T-helper 1 cell treated with Interleukin-12 subunit alpha and Interleukin-12 subunit beta and Interleukin-4 antibody, amounts not matched to agents 30 μg/mL and 1 μg/mL, for 36 hours (primary cell): ENCODE results near the gene CLCN3.
A peak's percentile ranks its signal among the peaks of the same experiment; 100 is the strongest.
"Not testable (repeated sequence)": the region's sequence is repeated elsewhere in the genome, so short reads cannot be mapped to it uniquely, and the experiment has no call there.

ENCODE experiments used
- H3K27ac Mint-ChIP-seq: one replicate; pipeline ENCODE4 v1.8.0; 2021; ENCODE audit warnings: mild to moderate bottlenecking, mixed read lengths
- H3K27me3 Mint-ChIP-seq: one replicate; pipeline ENCODE4 v1.8.0; 2021; ENCODE audit warnings: low read depth, mixed read lengths
- H3K36me3 Mint-ChIP-seq: one replicate; pipeline ENCODE4 v1.8.0; 2021; ENCODE audit warnings: low read depth, mixed read lengths
- H3K4me1 Mint-ChIP-seq: one replicate; pipeline ENCODE4 v1.8.0; 2021; ENCODE audit warnings: low read depth, mixed read lengths
- H3K4me3 Mint-ChIP-seq: one replicate; pipeline ENCODE4 v1.8.0; 2021; ENCODE audit warnings: mild to moderate bottlenecking, moderate library complexity, mixed read lengths
- H3K9me3 Mint-ChIP-seq: one replicate; pipeline ENCODE4 v1.8.0; 2021; ENCODE audit warnings: mixed read lengths

Gene CLCN3

DNA sequence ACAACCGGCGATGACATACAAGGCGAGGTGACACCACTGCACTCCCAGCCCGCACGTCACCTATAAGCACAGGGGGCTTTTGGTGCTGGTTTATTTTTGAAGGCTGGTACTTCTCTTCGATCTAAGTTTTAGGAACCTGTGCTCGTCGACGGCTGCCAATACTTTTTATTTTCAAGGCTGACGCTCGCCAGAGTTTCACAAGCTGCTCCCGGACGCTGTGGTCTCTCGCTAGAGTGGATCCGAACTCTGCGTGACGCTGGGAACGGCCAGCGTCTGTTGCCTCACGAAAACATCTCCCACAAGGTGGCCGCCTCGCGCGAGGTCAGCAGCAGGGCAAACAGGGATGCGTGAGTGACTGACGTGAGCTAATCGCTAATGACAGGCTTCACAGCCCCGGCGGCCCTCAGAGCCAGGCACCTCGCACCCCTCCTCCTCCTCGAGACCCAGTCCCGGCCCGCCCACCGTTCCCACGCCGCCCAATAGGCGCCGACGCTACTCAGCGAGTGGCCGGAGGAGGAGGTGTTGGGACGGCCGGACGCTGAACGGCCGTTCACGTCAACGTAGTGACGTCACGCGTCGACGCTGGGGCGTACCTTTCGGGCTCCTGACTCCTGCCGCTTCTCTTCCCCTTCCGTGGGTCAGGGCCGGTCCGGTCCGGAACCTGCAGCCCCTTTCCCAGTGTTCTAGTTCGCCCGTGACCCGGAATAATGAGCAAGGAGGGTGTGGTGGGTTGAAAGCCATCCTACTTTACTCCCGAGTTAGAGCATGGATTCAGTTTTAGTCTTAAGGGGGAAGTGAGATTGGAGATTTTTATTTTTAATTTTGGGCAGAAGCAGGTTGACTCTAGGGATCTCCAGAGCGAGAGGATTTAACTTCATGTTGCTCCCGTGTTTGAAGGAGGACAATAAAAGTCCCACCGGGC lies at the start of gene CLCN3:
Gene CLCN3, plus strand, starts transcription at position 621 of the 922 bp plus-strand sequence. CDS start 15,351 bp downstream, outside the sequence.
- peak within 1 kb of the TSS; percentile 97 for H3K4me3 Mint-ChIP-seq
- H3K9me3 Mint-ChIP-seq = no peaks in the 10 kb centered on the region
- no peaks in the 10 kb centered on the region for H3K27me3 Mint-ChIP-seq
- H3K36me3 Mint-ChIP-seq = peaks cover 6% of the 10 kb centered on the region
- H3K27ac Mint-ChIP-seq = peak within 1 kb of the TSS; percentile 100
- H3K4me1 Mint-ChIP-seq = peaks cover 55% of the 10 kb centered on the region

DNA sequence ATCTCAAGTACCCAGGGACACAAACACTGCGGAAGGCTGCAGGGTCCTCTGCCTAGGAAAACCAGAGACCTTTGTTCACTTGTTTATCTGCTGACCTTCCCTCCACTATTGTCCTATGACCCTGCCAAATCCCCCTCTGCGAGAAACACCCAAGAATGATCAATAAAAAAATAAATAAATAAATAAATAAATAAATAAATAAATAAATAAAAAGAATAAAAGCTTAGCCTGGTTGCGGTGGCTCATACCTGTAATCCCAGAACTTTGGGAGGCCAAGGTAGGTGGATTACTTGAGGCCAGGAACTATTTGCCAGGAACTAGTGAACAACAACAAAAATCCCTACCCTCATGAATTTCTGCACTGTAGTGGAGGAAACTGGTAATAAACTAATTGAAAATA lies 49.4 kb upstream of the CLCN3 start:
- not testable (repeated sequence) for H3K9me3 Mint-ChIP-seq, H3K4me1 Mint-ChIP-seq, H3K27ac Mint-ChIP-seq, H3K27me3 Mint-ChIP-seq, H3K4me3 Mint-ChIP-seq
- peaks cover 24% of the 10 kb centered on the region for H3K36me3 Mint-ChIP-seq

DNA sequence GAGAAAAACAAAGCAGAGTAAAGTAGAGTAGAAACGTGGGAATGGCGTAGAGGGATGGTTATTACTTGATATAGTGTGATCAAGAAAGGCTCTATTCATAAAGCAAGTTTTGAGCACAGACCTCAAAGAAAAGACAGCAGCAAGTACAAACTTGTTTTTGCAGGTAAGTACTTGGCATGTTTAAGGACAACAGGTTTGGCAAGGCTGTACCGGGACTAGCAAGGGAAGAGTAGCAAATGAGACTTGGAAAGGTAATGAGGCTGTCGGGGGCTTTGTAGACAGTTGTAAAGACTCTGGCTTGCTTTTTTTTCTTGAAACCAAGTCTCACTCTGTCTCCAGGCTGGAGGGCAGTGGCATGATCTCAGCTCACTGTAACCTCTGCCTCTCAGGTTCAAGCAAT lies 48.9 kb upstream of the CLCN3 start:
- Mint-ChIP-seq H3K27ac (no peak overlapping the region), H3K27me3 (no peaks in the 10 kb centered on the region), H3K4me1 (peaks cover 4% of the 10 kb centered on the region), H3K4me3 (no peak overlapping the region), H3K36me3 (peaks cover 23% of the 10 kb centered on the region), H3K9me3 (no peaks in the 10 kb centered on the region)

DNA sequence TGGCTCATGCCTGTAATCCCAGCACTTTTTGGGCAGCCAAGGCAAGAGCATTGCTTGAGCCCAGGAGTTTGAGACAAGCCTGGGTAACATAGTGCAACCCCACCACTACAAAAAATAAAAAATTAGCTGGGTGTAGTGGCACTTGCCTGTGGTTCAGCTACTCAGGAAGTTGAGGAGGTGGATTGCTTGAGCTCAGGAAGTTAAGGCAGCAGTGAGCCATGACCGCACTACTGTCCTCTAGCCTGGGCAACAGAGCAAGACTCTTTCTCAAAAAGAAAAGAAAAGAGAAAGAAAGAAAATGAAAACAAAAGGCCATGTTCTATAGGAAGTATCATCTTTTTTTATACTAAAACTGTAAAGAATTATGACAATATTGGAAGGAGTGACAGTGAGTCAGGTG lies 46.5 kb upstream of the CLCN3 start:
- H3K27me3 Mint-ChIP-seq = no peaks in the 10 kb centered on the region
- H3K27ac Mint-ChIP-seq = no peak overlapping the region
- peaks cover 22% of the 10 kb centered on the region for H3K36me3 Mint-ChIP-seq
- H3K4me3 Mint-ChIP-seq = no peak overlapping the region
- peaks cover 2% of the 10 kb centered on the region for H3K4me1 Mint-ChIP-seq
- H3K9me3 Mint-ChIP-seq = no peaks in the 10 kb centered on the region

DNA sequence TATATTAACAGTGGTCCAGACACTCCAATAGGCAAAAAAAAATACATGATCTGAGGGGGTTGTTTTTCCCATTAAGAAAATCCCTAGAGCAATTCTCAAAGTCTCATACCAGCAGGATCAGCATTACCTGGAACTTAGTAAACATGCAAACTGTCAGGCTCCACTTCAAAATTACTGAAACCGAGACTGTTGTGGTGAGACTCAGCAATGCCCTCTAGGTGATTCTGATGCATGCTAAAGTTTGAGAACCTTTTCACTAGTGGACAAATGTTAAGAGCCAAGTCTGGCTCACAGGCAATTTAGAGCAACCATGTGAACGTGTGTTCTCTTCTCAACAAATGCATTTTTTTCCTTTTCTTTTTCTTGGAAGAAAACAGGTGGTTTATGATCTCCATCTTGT lies 38.2 kb upstream of the CLCN3 start:
- H3K4me1 Mint-ChIP-seq = peaks cover 10% of the 10 kb centered on the region
- no peaks in the 10 kb centered on the region for H3K9me3 Mint-ChIP-seq
- H3K36me3 Mint-ChIP-seq = peaks cover 12% of the 10 kb centered on the region
- no peaks in the 10 kb centered on the region for H3K27me3 Mint-ChIP-seq
- no peak overlapping the region for H3K27ac Mint-ChIP-seq
- H3K4me3 Mint-ChIP-seq = no peak overlapping the region

DNA sequence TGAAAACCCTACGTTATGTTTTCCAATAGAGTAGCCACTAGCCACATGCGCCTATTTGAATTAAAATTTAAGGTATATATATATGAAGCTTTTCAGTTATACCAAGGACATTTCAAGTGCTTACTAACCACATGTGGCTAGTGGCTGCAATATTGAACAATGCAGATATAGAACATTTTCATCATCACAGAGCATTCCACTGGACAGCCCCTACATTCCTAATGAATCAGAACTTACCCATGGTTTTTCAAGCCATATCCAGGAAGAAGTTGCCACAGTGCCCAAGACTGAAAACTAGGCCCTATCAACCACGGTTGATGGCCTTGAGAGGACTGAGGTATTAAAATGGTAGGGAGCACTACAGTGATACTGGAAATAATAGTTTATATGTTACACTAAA lies 37.7 kb upstream of the CLCN3 start:
- Mint-ChIP-seq H3K4me3 (no peak overlapping the region), H3K27ac (no peak overlapping the region), H3K27me3 (no peaks in the 10 kb centered on the region), H3K36me3 (peaks cover 12% of the 10 kb centered on the region), H3K4me1 (peaks cover 10% of the 10 kb centered on the region), H3K9me3 (no peaks in the 10 kb centered on the region)

DNA sequence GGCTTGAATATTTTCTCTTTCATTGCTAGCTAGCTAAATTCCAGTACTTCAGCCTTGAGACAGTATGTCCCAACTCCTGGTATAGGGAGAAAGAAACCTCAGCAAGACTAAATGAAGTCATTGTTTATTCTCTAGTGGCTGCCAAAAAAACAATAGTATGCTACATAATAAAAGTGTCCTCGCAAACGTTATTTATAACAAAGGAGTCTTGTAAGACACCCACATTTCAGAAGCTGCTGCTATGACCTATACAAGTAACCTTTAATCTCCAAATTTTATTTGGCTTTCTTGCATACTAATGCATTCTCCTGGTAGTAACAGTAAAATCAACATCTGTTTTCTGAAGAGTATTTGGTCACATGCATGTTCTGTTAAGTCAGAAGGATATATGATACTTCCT lies 36.8 kb upstream of the CLCN3 start:
- no peak overlapping the region for H3K4me3 Mint-ChIP-seq
- no peaks in the 10 kb centered on the region for H3K9me3 Mint-ChIP-seq
- peaks cover 12% of the 10 kb centered on the region for H3K36me3 Mint-ChIP-seq
- no peak overlapping the region for H3K27ac Mint-ChIP-seq
- H3K4me1 Mint-ChIP-seq = peaks cover 10% of the 10 kb centered on the region
- no peaks in the 10 kb centered on the region for H3K27me3 Mint-ChIP-seq

DNA sequence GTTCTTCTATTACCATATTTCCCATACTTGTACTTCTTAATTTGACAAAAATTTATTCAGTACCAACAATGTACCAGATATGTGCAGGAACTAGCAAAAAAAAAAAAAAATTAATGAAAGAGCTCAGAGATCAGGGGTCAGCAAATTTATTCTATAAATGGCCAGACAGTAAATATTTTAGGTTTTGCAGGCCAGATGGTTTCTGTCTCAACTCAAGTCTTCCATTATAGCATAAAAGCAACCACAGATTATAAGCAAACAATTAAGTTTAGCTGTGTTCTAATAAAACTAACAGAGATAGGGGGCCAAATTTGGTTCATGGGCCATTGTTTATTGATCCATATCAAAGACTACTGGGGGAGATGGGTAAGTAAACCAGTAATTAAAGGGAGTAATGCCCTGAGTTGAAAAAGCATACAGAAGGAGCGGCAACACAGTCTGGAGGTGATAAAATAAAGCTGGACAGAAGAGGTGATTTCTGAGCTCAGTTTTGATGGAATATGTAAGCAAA lies 27.3 kb upstream of the CLCN3 start:
- H3K27ac Mint-ChIP-seq = no peak overlapping the region

DNA sequence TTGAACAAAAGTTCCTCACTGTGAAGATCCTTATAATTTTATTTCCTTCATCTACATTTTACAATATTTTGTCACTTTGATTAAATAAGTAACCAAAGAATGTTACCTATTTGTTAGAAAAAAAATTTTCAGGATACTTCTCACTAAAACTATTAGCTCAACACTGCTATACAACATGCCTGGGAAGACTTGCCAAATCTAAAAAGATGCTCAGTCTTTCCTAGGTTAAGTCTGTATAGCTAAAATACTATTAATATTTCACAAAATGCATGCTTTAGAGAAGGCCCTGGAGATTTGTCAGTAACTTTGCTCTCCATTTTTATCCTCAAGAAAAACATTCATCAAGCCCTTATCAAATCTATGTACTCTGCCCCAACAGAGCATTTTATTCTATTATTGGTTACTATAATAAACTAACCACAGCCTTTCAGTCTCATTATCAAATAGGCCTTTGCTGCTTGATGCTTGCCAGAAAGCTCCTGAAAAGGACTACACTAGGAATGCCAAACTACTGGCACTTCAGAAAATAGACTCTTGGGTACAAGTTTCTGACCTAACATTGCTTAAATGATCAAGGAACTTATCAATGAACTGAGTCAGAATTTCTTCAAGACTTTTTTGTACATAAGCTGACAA lies 25.7 kb upstream of the CLCN3 start:
- peaks cover 16% of the 10 kb centered on the region for H3K36me3 Mint-ChIP-seq
- peaks cover 5% of the 10 kb centered on the region for H3K4me1 Mint-ChIP-seq
- H3K27ac Mint-ChIP-seq = no peak overlapping the region
- H3K4me3 Mint-ChIP-seq = no peak overlapping the region
- H3K27me3 Mint-ChIP-seq = no peaks in the 10 kb centered on the region
- no peaks in the 10 kb centered on the region for H3K9me3 Mint-ChIP-seq

More for the DNA sequence above, 27.3 kb upstream of the CLCN3 start:
- H3K36me3 Mint-ChIP-seq = peaks cover 17% of the 10 kb centered on the region
- no peaks in the 10 kb centered on the region for H3K9me3 Mint-ChIP-seq
- no peak overlapping the region for H3K4me3 Mint-ChIP-seq
- no peaks in the 10 kb centered on the region for H3K27me3 Mint-ChIP-seq
- H3K4me1 Mint-ChIP-seq = peaks cover 5% of the 10 kb centered on the region

DNA sequence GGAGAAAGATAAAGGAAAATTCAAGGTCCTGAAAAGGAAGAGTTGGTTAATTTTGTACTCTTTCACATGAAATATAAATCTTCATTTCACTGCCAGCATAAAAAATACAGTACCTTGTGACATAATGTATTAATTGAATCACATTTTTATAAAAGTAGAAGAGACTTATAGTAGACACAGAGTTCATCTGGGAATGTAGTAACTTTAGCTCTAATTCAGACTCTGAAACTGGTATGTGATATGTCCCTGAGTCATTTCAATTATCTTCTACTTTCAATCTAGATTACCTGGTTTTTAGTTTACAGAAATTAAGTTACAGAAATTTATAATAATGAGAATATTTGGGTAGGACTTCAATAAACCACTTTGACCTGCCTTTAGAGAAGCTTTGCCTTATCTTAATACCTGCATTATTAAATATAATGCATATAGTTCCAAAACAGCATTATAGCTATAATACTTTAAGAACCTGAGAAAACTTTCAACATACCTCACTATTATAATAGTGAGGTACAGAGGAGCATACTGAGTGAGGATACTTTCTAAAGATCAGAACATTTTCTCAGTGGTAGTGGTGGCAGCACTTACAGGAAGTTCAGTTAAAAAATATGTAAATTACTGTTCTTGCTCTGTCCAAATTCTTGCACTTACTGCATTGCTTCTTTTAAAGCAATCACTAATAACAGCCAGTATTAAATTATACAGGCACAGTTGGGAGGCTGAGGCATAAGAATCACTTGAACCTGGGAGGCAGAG lies 19.2 kb upstream of the CLCN3 start:
- Mint-ChIP-seq H3K4me1 (peaks cover 23% of the 10 kb centered on the region), H3K4me3 (no peak overlapping the region), H3K27ac (no peak overlapping the region), H3K27me3 (no peaks in the 10 kb centered on the region), H3K9me3 (no peaks in the 10 kb centered on the region), H3K36me3 (peaks cover 16% of the 10 kb centered on the region)

DNA sequence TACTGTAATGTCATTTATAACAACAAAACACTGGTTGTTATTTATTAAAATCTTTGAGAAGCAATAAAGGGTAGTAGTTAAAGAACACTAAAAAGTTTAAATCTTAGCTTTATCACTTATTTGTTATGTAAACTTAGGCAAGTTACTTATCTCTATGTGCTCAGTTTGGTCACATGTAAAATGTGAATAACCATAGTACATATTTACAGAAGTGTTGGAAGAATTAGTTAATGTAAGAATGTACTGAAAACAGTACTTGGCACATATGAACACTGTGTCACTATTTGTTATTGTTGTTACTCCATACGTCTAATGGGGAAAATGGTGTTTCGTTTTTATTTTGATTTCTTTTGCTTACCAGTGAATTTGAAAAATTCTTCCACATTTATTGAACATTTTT lies 17.1 kb upstream of the CLCN3 start:
- Mint-ChIP-seq H3K27me3 (no peaks in the 10 kb centered on the region), H3K9me3 (no peaks in the 10 kb centered on the region), H3K27ac (no peak overlapping the region), H3K4me3 (no peak overlapping the region), H3K4me1 (peaks cover 29% of the 10 kb centered on the region), H3K36me3 (peaks cover 19% of the 10 kb centered on the region)

DNA sequence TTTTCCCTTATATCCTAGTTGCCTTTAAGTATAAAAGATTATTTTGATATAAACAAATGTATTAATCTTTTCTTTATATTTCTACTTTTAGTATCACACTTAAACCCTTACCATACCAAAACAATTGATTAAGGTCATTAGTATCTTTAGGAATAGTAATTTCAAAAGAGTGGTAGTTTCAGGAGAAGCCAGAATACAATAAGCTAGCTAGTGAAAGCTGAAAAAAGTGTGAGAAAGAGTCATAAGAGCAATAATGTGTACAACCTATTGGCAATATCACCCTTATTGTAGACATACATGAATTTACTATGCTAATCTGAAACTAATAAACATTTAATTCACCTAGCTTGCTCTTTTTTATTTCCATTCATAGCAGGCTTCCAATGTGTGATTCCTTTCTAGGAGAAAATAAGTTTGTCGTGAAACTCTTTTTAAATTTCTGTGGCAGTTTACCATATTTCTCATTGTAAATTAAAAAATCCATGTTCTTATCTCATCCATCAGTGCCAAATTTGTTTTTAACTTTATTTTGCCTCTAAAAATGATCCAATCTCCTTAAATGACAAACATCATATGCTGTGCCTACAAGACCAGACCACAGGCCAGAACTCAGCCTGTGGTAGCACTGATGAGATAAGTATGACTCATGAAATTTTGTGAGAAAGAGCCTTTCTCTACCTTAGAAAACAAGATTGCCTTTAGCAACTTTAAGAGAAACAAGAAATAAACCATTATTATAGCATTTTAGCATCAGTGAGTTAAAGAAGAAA lies 16.1 kb upstream of the CLCN3 start:
- Mint-ChIP-seq H3K27me3 (no peaks in the 10 kb centered on the region), H3K36me3 (peaks cover 18% of the 10 kb centered on the region), H3K4me1 (peaks cover 29% of the 10 kb centered on the region), H3K27ac (peak overlapping the region; percentile 13), H3K4me3 (no peak overlapping the region), H3K9me3 (no peaks in the 10 kb centered on the region)

DNA sequence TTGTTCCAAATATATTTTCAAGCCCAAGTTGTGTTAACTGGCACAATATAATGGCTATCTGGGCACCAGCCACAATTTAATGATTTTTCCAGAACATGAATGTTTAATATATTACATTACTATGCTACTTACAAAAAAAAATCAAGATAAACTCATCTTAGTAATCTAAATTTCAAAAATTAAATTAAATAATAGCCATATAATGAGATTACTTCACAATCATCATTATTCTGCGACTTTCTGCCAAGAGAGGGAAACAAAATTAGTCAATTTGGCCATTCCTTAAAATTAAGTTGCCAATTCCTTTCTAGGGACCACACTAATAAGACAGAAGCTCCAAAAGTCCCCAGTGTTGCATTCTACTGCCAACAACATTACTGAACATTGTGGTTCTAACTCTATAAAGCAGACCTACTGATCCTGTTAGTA lies 15.5 kb upstream of the CLCN3 start:
- peaks cover 29% of the 10 kb centered on the region for H3K4me1 Mint-ChIP-seq
- peak overlapping the region; percentile 6 for H3K27ac Mint-ChIP-seq
- no peak overlapping the region for H3K4me3 Mint-ChIP-seq
- no peaks in the 10 kb centered on the region for H3K9me3 Mint-ChIP-seq
- no peaks in the 10 kb centered on the region for H3K27me3 Mint-ChIP-seq
- peaks cover 18% of the 10 kb centered on the region for H3K36me3 Mint-ChIP-seq

DNA sequence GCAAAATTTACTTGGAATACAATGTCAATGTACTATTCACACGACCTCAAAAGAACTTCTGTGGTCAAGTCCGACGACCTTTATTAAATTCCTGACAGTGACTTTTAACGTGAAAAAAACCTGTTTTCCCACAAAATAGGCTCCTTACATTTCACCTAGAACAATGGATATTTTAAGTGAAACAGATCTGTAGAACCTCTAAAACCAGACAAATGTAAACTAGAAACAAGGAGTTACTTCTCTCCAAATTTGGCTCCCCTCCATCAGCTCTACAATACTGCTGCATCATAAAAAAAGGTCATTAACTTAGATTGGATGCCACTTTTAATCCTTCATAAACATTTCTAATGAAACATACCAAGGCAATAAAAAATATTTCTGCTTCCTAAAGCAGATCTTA lies 9.2 kb upstream of the CLCN3 start:
- Mint-ChIP-seq H3K4me1 (peaks cover 39% of the 10 kb centered on the region), H3K27ac (peak overlapping the region; percentile 21), H3K27me3 (no peaks in the 10 kb centered on the region), H3K9me3 (no peaks in the 10 kb centered on the region), H3K36me3 (peaks cover 6% of the 10 kb centered on the region), H3K4me3 (peak overlapping the region; percentile 95)
